Measurements from ENCODE around the gene IPO11. TPM values are rescaled to one million over a fixed set of nuclear protein-coding genes. Genes with fewer than 3 reads are reported as not detected.
"Not testable (repeated sequence)": the region's sequence is repeated elsewhere in the genome, so short reads cannot be mapped to it uniquely, and the experiment has no call there.

Gene IPO11
- total RNA-seq, 1 donor from 2014 or later, result 66.9 TPM

- H2AFZ ChIP-seq (replicated peaks), result no peak overlapping the region
- TF ChIP-seq EZH2phosphoT487 (IDR thresholded peaks at IDR 0.05) (no peak), CTCF (IDR thresholded peaks at IDR 0.05) (no peak), EZH2 (IDR thresholded peaks at IDR 0.05) (no peak)
- Mint-ChIP-seq H3K9me3 (peaks cover 10% of the 10 kb centered on the region), H3K4me1 (no peaks in the 10 kb centered on the region), H3K36me3 (no peaks in the 10 kb centered on the region), H3K4me3 (no peak overlapping the region), H3K27ac (no peak overlapping the region), H3K27me3 (ENCODE audit: insufficient read depth, low read depth) (no peaks in the 10 kb centered on the region)
- no peaks in the 10 kb centered on the region for H4K20me1 ChIP-seq (ENCODE audit: low read depth)
- H3K27me3 ChIP-seq, result no peaks in the 10 kb centered on the region
- no peaks in the 10 kb centered on the region for H3K36me3 ChIP-seq
- H3K4me3 ChIP-seq, result no peak overlapping the region
- no peaks in the 10 kb centered on the region for H3K79me2 ChIP-seq (ENCODE audit: low read depth)
- H3K9ac ChIP-seq, result no peak overlapping the region
- H3K4me2 ChIP-seq, result no peak overlapping the region
- no peaks in the 10 kb centered on the region for H3K9me3 ChIP-seq (ENCODE audit: low read depth)
- no peak for DNase-seq (ENCODE audit: low spot score)
- no peaks in the 10 kb centered on the region for H3F3A ChIP-seq (ENCODE audit: low read depth)
- H3K27ac ChIP-seq, result no peak overlapping the region
- H3K4me1 ChIP-seq, result no peaks in the 10 kb centered on the region
These were observed 240.7 kb downstream of the IPO11 start for GRCh38 chr5:62653001-62653863.

GRCh38 chr5:62653864-62654575 is 241.5 kb downstream of the IPO11 start:
- H4K20me1 ChIP-seq (ENCODE audit: low read depth), result no peaks in the 10 kb centered on the region
- no peaks in the 10 kb centered on the region for H3K4me1 ChIP-seq
- no peaks in the 10 kb centered on the region for H3F3A ChIP-seq (ENCODE audit: low read depth)
- H3K4me3 Mint-ChIP-seq, result no peak overlapping the region
- no peak overlapping the region for H3K27ac ChIP-seq
- TF ChIP-seq EZH2phosphoT487 (IDR thresholded peaks at IDR 0.05) (no peak), EZH2 (IDR thresholded peaks at IDR 0.05) (no peak), CTCF (IDR thresholded peaks at IDR 0.05) (no peak)
- no peak overlapping the region for H3K4me2 ChIP-seq
- no peaks in the 10 kb centered on the region for H3K27me3 ChIP-seq
- no peaks in the 10 kb centered on the region for H3K9me3 ChIP-seq (ENCODE audit: low read depth)
- no peak overlapping the region for H3K27ac Mint-ChIP-seq
- no peak overlapping the region for H3K4me3 ChIP-seq
- H3K36me3 ChIP-seq, result no peaks in the 10 kb centered on the region
- DNase-seq (ENCODE audit: low spot score), result no peak
- no peak overlapping the region for H2AFZ ChIP-seq (replicated peaks)
- no peaks in the 10 kb centered on the region for H3K36me3 Mint-ChIP-seq
- H3K79me2 ChIP-seq (ENCODE audit: low read depth), result no peaks in the 10 kb centered on the region
- peaks cover 12% of the 10 kb centered on the region for H3K9me3 Mint-ChIP-seq
- no peaks in the 10 kb centered on the region for H3K4me1 Mint-ChIP-seq
- H3K9ac ChIP-seq, result no peak overlapping the region
- H3K27me3 Mint-ChIP-seq (ENCODE audit: insufficient read depth, low read depth), result no peaks in the 10 kb centered on the region

- H3K4me3 Mint-ChIP-seq; H3K27ac Mint-ChIP-seq; H2AFZ ChIP-seq (replicated peaks); H3K79me2 ChIP-seq (ENCODE audit: low read depth); H4K20me1 ChIP-seq (ENCODE audit: low read depth); H3K9me3 ChIP-seq (ENCODE audit: low read depth); H3K27ac ChIP-seq; H3K4me1 ChIP-seq; H3K4me3 ChIP-seq; H3K27me3 ChIP-seq; H3F3A ChIP-seq (ENCODE audit: low read depth); H3K36me3 Mint-ChIP-seq; H3K4me1 Mint-ChIP-seq; H3K4me2 ChIP-seq; H3K9ac ChIP-seq; H3K36me3 ChIP-seq; DNase-seq (ENCODE audit: low spot score); H3K27me3 Mint-ChIP-seq (ENCODE audit: insufficient read depth, low read depth): not testable (repeated sequence)
- H3K9me3 Mint-ChIP-seq, result peaks cover 12% of the 10 kb centered on the region
These were observed 245.2 kb downstream of the IPO11 start for GRCh38 chr5:62657772-62658171.

GRCh38 chr5:62661126-62661525 is 248.6 kb downstream of the IPO11 start:
- Histone ChIP-seq H3K79me2 (ENCODE audit: low read depth) (no peaks in the 10 kb centered on the region), H3F3A (ENCODE audit: low read depth) (no peaks in the 10 kb centered on the region), H3K27ac (no peak overlapping the region), H2AFZ (replicated peaks) (no peak overlapping the region), H3K36me3 (no peaks in the 10 kb centered on the region), H3K4me1 (no peaks in the 10 kb centered on the region), H3K9me3 (ENCODE audit: low read depth) (no peaks in the 10 kb centered on the region), H3K4me2 (no peak overlapping the region), H3K27me3 (no peaks in the 10 kb centered on the region), H3K9ac (no peak overlapping the region), H4K20me1 (ENCODE audit: low read depth) (no peaks in the 10 kb centered on the region), H3K4me3 (no peak overlapping the region)
- TF ChIP-seq EZH2phosphoT487 (IDR thresholded peaks at IDR 0.05), result no peak
- H3K9me3 Mint-ChIP-seq, result peaks cover 7% of the 10 kb centered on the region
- H3K36me3 Mint-ChIP-seq, result no peaks in the 10 kb centered on the region
- no peaks in the 10 kb centered on the region for H3K4me1 Mint-ChIP-seq
- peak; percentile 13 for DNase-seq (ENCODE audit: low spot score)
- H3K4me3 Mint-ChIP-seq, result no peak overlapping the region
- H3K27ac Mint-ChIP-seq, result no peak overlapping the region
- H3K27me3 Mint-ChIP-seq (ENCODE audit: insufficient read depth, low read depth), result no peaks in the 10 kb centered on the region
